Neural progenitor cell (in vitro differentiated cells): ENCODE measurements around the gene TRIM2.

ENCODE experiments used
- CTCF ChIP-seq: fragments of 200-600 bp; sonication (generic); IDR thresholded peaks from 2 replicates; pipeline ENCODE4 v1.5.1; 2017; ENCODE audit warnings: antibody characterized with exemption, mild to moderate bottlenecking
- EZH2 ChIP-seq: fragments of 200-600 bp; sonication (generic); IDR thresholded peaks from 2 replicates; pipeline ENCODE4 v1.6.1; 2017; ENCODE audit warnings: antibody characterized with exemption, mild to moderate bottlenecking, moderate library complexity
- EZH2phosphoT487 ChIP-seq: fragments of 200-600 bp; sonication (generic); IDR thresholded peaks from 2 replicates; pipeline ENCODE4 v1.6.1; 2017; ENCODE audit warnings: antibody characterized with exemption

GRCh38 chr4:153270361-153270760 lies 66.1 kb downstream of the TRIM2 start:
- TF ChIP-seq CTCF (no peak), EZH2 (no peak), EZH2phosphoT487 (no peak)
